HepG2 (cell line): ENCODE measurements around the gene DYRK1B. TPM values are rescaled to one million over a fixed set of nuclear protein-coding genes. Genes with fewer than 3 reads are reported as not detected.

Source experiments
- ATAC-seq: fragments of 200-7000 bp; cut with Tn5 transposase; 3 replicates; pipeline ENCODE4 v1.9.1; 2020; ENCODE audit warnings: mild to moderate bottlenecking, moderate library complexity
- BruUV-seq: library from RNA; stranded (reverse); fragments of 400-500 nt; replicated peaks from 2 replicates; lab custom pipeline; 2021; lab: Mats Ljungman, UMichigan
- CTCF ChIA-PET: fragments of 300-600 bp; formaldehyde crosslinking; extraction: SDS; loops from one replicate; lab custom pipeline; 2021; ENCODE audit warnings: low total read pairs, inconsistent platforms, low intra/inter-chr PET ratio; lab: Yijun Ruan, JAX
- POLR2A ChIA-PET: fragments of 350-600 bp; sonication (Branson Sonifier 250); formaldehyde crosslinking; loops from one replicate; lab custom pipeline; 2020; ENCODE audit warnings: antibody characterized with exemption, inconsistent platforms; lab: Yijun Ruan, JAX
- DNase-seq: peaks from one replicate; pipeline ENCODE4 v3.0.0-alpha.2; 2015; ENCODE audit warnings: low spot score
- FAIRE-seq: peaks from 3 replicates; lab custom pipeline; 2011; peaks lifted over from hg19 to GRCh38; lab: Jason Lieb, UNC
- H2AFZ ChIP-seq: one replicate; pipeline ENCODE4 v1.6.1; 2011; ENCODE audit warnings: low read length, inconsistent platforms
- H3K27ac ChIP-seq: fragments of 300-600 bp; 3 replicates; pipeline ENCODE4 v1.8.0; 2011; ENCODE audit warnings: mixed run types, mild to moderate bottlenecking, mixed read lengths, low read length, inconsistent platforms; ENCODE audit not compliant: insufficient read depth; ENCODE audit errors: extremely low read length
- H3K27me3 ChIP-seq, 2 experiments: fragments of 200-600 bp in 1 of 2; 2 replicates in 1 of 2; 3 replicates in 1 of 2; pipeline versions ENCODE4 v1.6.0 to v1.8.0; 2011; ENCODE audit warnings: low read length in 2 of 2, mild to moderate bottlenecking in 2 of 2, moderate library complexity in 2 of 2, inconsistent platforms in 1 of 2; ENCODE audit not compliant: insufficient read depth in 2 of 2, control insufficient read depth in 1 of 2
- H3K36me3 ChIP-seq, 2 experiments: fragments of 200-600 bp in 1 of 2; replicated peaks in 1 of 2; 2 replicates in 1 of 2; 3 replicates in 1 of 2; pipeline versions ENCODE4 v1.5.1 to v1.8.0; 2011; ENCODE audit warnings: low read length in 2 of 2, inconsistent platforms in 1 of 2; ENCODE audit not compliant: insufficient read depth in 2 of 2, control insufficient read depth in 1 of 2
- H3K4me1 ChIP-seq: 2 replicates; pipeline ENCODE4 v1.5.1; 2012; ENCODE audit warnings: low read length, inconsistent platforms; ENCODE audit not compliant: insufficient read depth
- H3K4me2 ChIP-seq: 2 replicates; pipeline ENCODE4 v1.6.0; 2011; ENCODE audit warnings: low read depth, low read length, inconsistent platforms
- H3K4me3 ChIP-seq, 3 experiments: fragments of 200-600 bp in 1 of 3; sonication (generic), shearing (Covaris generic) in 1 of 3; replicated peaks in 1 of 3; 2 replicates each; pipeline ENCODE4 v1.5.1; 2011 to 2016; ENCODE audit warnings: low read length in 3 of 3, inconsistent platforms in 2 of 3, low read depth in 2 of 3, mild to moderate bottlenecking in 2 of 3, control low read depth in 1 of 3, mixed read lengths in 1 of 3; ENCODE audit not compliant: insufficient read depth in 1 of 3
- H3K79me2 ChIP-seq: one replicate; pipeline ENCODE4 v1.6.1; 2011; ENCODE audit warnings: low read length, inconsistent platforms; ENCODE audit not compliant: insufficient read depth
- H3K9ac ChIP-seq: 2 replicates; pipeline ENCODE4 v1.6.0; 2011; ENCODE audit warnings: mild to moderate bottlenecking, low read depth, low read length, inconsistent platforms; ENCODE audit not compliant: insufficient read depth
- H3K9me3 ChIP-seq: 2 replicates; pipeline ENCODE4 v1.5.1; 2012; ENCODE audit warnings: mild to moderate bottlenecking, low read length
- H4K20me1 ChIP-seq: 2 replicates; pipeline ENCODE4 v1.6.0; 2011; ENCODE audit warnings: inconsistent platforms, mild to moderate bottlenecking, low read length, moderate library complexity; ENCODE audit not compliant: insufficient read depth
- ELF3 ChIP-seq: IDR thresholded peaks from 2 replicates; pipeline ENCODE4 v1.6.1; 2016; ENCODE audit warnings: missing genetic modification reagents, missing compliant biosample characterization
- JUN ChIP-seq: sonication (generic); formaldehyde crosslinking; IDR thresholded peaks from 2 replicates; pipeline ENCODE4 v1.4.0; 2020; ENCODE audit warnings: mild to moderate bottlenecking, missing genetic modification reagents
- LBX2 ChIP-seq: sonication (generic); formaldehyde crosslinking; IDR thresholded peaks from 2 replicates; pipeline ENCODE4 v1.5.0; 2020; ENCODE audit warnings: missing genetic modification reagents, mild to moderate bottlenecking, borderline replicate concordance
- SCMH1 ChIP-seq: sonication (generic); formaldehyde crosslinking; IDR thresholded peaks from 2 replicates; pipeline ENCODE4 v1.9.0; 2021; ENCODE audit warnings: missing genetic modification reagents, mild to moderate bottlenecking, borderline replicate concordance
- ZBTB39 ChIP-seq: sonication (generic); formaldehyde crosslinking; IDR thresholded peaks from 2 replicates; pipeline ENCODE4 v1.5.0; 2020; ENCODE audit warnings: missing genetic modification reagents
- ZFP1 ChIP-seq: IDR thresholded peaks from 2 replicates; pipeline ENCODE4 v1.6.1; 2016
- ZNF33B ChIP-seq: sonication (generic); formaldehyde crosslinking; IDR thresholded peaks from 2 replicates; pipeline ENCODE4 v1.5.1; 2020; ENCODE audit warnings: mild to moderate bottlenecking, missing genetic modification reagents
- ZNF562 ChIP-seq: sonication (generic); formaldehyde crosslinking; IDR thresholded peaks from 2 replicates; pipeline ENCODE4 v1.8.0; 2022; ENCODE audit warnings: missing genetic modification reagents, borderline replicate concordance
- ZNF616 ChIP-seq: sonication (generic); formaldehyde crosslinking; IDR thresholded peaks from 2 replicates; pipeline ENCODE4 v1.5.0; 2020; ENCODE audit warnings: low read depth, mild to moderate bottlenecking, missing genetic modification reagents
- ZNF878 ChIP-seq: sonication (generic); formaldehyde crosslinking; IDR thresholded peaks from 2 replicates; pipeline ENCODE4 v1.8.1; 2023; ENCODE audit warnings: mild to moderate bottlenecking, missing genetic modification reagents, moderate library complexity
- WGBS: methylation state at CpG from one replicate; pipeline ENCODE4 v1.1.6; 2017; ENCODE audit warnings: low lambda C conversion rate; 5-methylcytosine and 5-hydroxymethylcytosine counted together
- in situ Hi-C: cut with HindIII; loops from 2 replicates; pipeline ENCODE4 v1.10.0; 2017; ENCODE audit warnings: low pct_unique_long_range_greater_than_20kb; ENCODE audit not compliant: extremely low pct_ligation_motif_present
- intact Hi-C: fragments of 100-400 bp; cut with micrococcal nuclease; formaldehyde crosslinking; loops from one replicate; pipeline ENCODE4 v1.10.0; 2022; ENCODE audit not compliant: unreplicated experiment
- polyA plus RNA-seq, 8 experiments: library from polyadenylated mRNA; depleted of rRNA in 3 of 8; stranded (reverse) in 7 of 8; unstranded in 1 of 8; fragments of >200 nt; fragmentation: Illumina TruSeq in 4 of 8; extraction: Trizol in 4 of 8; gene quantifications; 2 replicates each; pipeline versions ENCODE4 v1.2.1 to v1.2.3, GENCODE V29; 2011 to 2016; ENCODE audit warnings: low read depth in 4 of 8, missing spikeins in 1 of 8, mixed read lengths in 1 of 8; ENCODE audit not compliant: insufficient read depth in 1 of 8
- total RNA-seq, 5 experiments: library from RNA; depleted of rRNA; stranded (reverse); fragments of >200 nt; fragmentation: Illumina TruSeq; extraction: Trizol; gene quantifications; 2 replicates each; pipeline ENCODE4 v1.2.3, GENCODE V29; 2016; ENCODE audit warnings: low read depth in 1 of 5

DYRK1B gene
- total and polyA plus RNA-seq, 2 of the 13 experiments (the other 11 are each of a cell fraction or from before 2014, with no cell fraction given) = 0.82 to 1.3 TPM

- H3K79me2 ChIP-seq = peaks cover 27% of the 10 kb centered on the region
- H4K20me1 ChIP-seq = peaks cover 18% of the 10 kb centered on the region
- intact Hi-C loops = no loop called here
- in situ Hi-C loops = no loop called here
- ATAC-seq (no peak), DNase-seq (no peak), FAIRE-seq (no peak)
- H3K4me1 ChIP-seq = peaks cover 46% of the 10 kb centered on the region
- TF ChIP-seq ZNF616 (CRISPR knock-in tag) = no peak
- TF ChIP-seq SCMH1 (CRISPR knock-in tag) = no peak
- no peak for TF ChIP-seq ZNF33B (CRISPR knock-in tag)
- no peak for TF ChIP-seq LBX2 (CRISPR knock-in tag)
- no peak for TF ChIP-seq ZBTB39 (CRISPR knock-in tag)
- TF ChIP-seq JUN (CRISPR knock-in tag) = no peak
- TF ChIP-seq ELF3 (CRISPR knock-in tag) = no peak
- TF ChIP-seq ZNF878 (CRISPR knock-in tag) = no peak
- no peak for TF ChIP-seq ZFP1
- TF ChIP-seq ZNF562 = no peak
- H3K27ac ChIP-seq = no peak overlapping the region
- H3K4me3 ChIP-seq = no peak overlapping the region
- H3K9me3 ChIP-seq = no peaks in the 10 kb centered on the region
- ChIA-PET CTCF (no interaction called here), POLR2A (no interaction called here)
- H2AFZ ChIP-seq = no peak overlapping the region
- no peaks in the 10 kb centered on the region; a peak in 1 of 5 replicates for H3K27me3 ChIP-seq
- BruUV-seq = no TSS peak
- H3K36me3 ChIP-seq = no peaks in the 10 kb centered on the region
- H3K4me2 ChIP-seq = no peak overlapping the region
- 62% methylated on average over 4 of the region's 4 CpGs for WGBS
- no peak overlapping the region for H3K9ac ChIP-seq
These were observed 14.4 kb upstream of the DYRK1B start for GRCh38 chr19:39848392-39848791.
